Osteoblast (primary cell): Measurements from ENCODE around the gene CPXM2. TPM values are rescaled to one million over a fixed set of nuclear protein-coding genes. Genes with fewer than 3 reads are reported as not detected.

Experiments
- DNase-seq: peaks from one replicate; pipeline ENCODE4 v3.0.0; 2011; ENCODE audit warnings: low spot score, mixed read lengths; ENCODE audit not compliant: insufficient read length; ENCODE audit errors: missing footprints
- H2AFZ ChIP-seq: 2 replicates; pipeline ENCODE4 v1.6.0; 2011; ENCODE audit warnings: mild to moderate bottlenecking, low read length
- H3K27ac ChIP-seq: 2 replicates; pipeline ENCODE4 v1.5.1; 2011; ENCODE audit warnings: mild to moderate bottlenecking, low read depth, low read length, moderate library complexity
- H3K27me3 ChIP-seq: 2 replicates; pipeline ENCODE4 v1.6.0; 2012; ENCODE audit warnings: mild to moderate bottlenecking, control low read depth, inconsistent platforms, low read length, moderate library complexity; ENCODE audit not compliant: insufficient read depth
- H3K36me3 ChIP-seq: 2 replicates; pipeline ENCODE4 v1.5.1; 2011; ENCODE audit warnings: mild to moderate bottlenecking, low read length, control low read depth, moderate library complexity; ENCODE audit not compliant: insufficient read depth
- H3K4me1 ChIP-seq: 2 replicates; pipeline ENCODE4 v1.5.1; 2011; ENCODE audit warnings: mild to moderate bottlenecking, low read length, control low read depth, moderate library complexity; ENCODE audit not compliant: insufficient read depth
- H3K4me2 ChIP-seq: 2 replicates; pipeline ENCODE4 v1.6.0; 2011; ENCODE audit warnings: mild to moderate bottlenecking, low read length; ENCODE audit not compliant: insufficient read depth
- H3K4me3 ChIP-seq: fragments of 200-600 bp; sonication (generic); 3 replicates; pipeline ENCODE4 v1.5.1; 2012; ENCODE audit warnings: mild to moderate bottlenecking, low read length, inconsistent platforms; ENCODE audit not compliant: insufficient read depth
- H3K79me2 ChIP-seq: 2 replicates; pipeline ENCODE4 v1.6.0; 2012; ENCODE audit warnings: mild to moderate bottlenecking, low read length, control low read depth, inconsistent platforms; ENCODE audit not compliant: insufficient read depth
- H3K9me3 ChIP-seq: 2 replicates; pipeline ENCODE4 v1.5.1; 2011; ENCODE audit warnings: low read depth, low read length, control low read depth
- H4K20me1 ChIP-seq: 2 replicates; pipeline ENCODE4 v1.6.0; 2012; ENCODE audit warnings: mild to moderate bottlenecking, low read length, control low read depth; ENCODE audit not compliant: insufficient read depth
- CTCF ChIP-seq: IDR thresholded peaks from 2 replicates; pipeline ENCODE4 v1.5.1; 2011; ENCODE audit warnings: mild to moderate bottlenecking, low read depth, low read length, moderate library complexity; ENCODE audit errors: extremely low read depth
- total RNA-seq: library from RNA; depleted of rRNA; stranded (reverse); fragments of >200 nt; gene quantifications from 2 replicates; pipeline ENCODE4 v1.2.3, GENCODE V29; 2012

The CPXM2 gene
- total RNA-seq, 1 donor, result 0.36 TPM

- Histone ChIP-seq H3K79me2 (no peaks in the 10 kb centered on the region), H3K36me3 (no peaks in the 10 kb centered on the region), H3K4me1 (no peaks in the 10 kb centered on the region), H3K4me3 (no peak overlapping the region), H3K27me3 (no peaks in the 10 kb centered on the region), H3K27ac (no peak overlapping the region), H4K20me1 (no peaks in the 10 kb centered on the region), H3K9me3 (no peaks in the 10 kb centered on the region), H3K4me2 (no peak overlapping the region), H2AFZ (no peak overlapping the region)
- DNase-seq, result no peak
- no peak for TF ChIP-seq CTCF
Measured at GRCh38 chr10:123729523-123729922, 162.1 kb downstream of the CPXM2 start.

GRCh38 chr10:123726836-123727235, 164.8 kb downstream of the CPXM2 start:
- H2AFZ ChIP-seq, result no peak overlapping the region
- H3K27ac ChIP-seq, result no peak overlapping the region
- no peaks in the 10 kb centered on the region for H3K36me3 ChIP-seq
- no peaks in the 10 kb centered on the region for H3K27me3 ChIP-seq
- no peaks in the 10 kb centered on the region for H3K79me2 ChIP-seq
- no peaks in the 10 kb centered on the region for H3K9me3 ChIP-seq
- H3K4me3 ChIP-seq, result no peak overlapping the region
- TF ChIP-seq CTCF, result no peak
- no peaks in the 10 kb centered on the region for H4K20me1 ChIP-seq
- no peak overlapping the region for H3K4me2 ChIP-seq
- no peak for DNase-seq
- no peaks in the 10 kb centered on the region for H3K4me1 ChIP-seq

GRCh38 chr10:123726381-123726780, 165.2 kb downstream of the CPXM2 start:
- H3K4me2 ChIP-seq, result no peak overlapping the region
- no peak overlapping the region for H2AFZ ChIP-seq
- no peak overlapping the region for H3K27ac ChIP-seq
- no peaks in the 10 kb centered on the region for H4K20me1 ChIP-seq
- H3K36me3 ChIP-seq, result no peaks in the 10 kb centered on the region
- no peaks in the 10 kb centered on the region for H3K27me3 ChIP-seq
- no peaks in the 10 kb centered on the region for H3K79me2 ChIP-seq
- no peak for DNase-seq
- H3K4me1 ChIP-seq, result no peaks in the 10 kb centered on the region
- no peak overlapping the region for H3K4me3 ChIP-seq
- no peak for TF ChIP-seq CTCF
- no peaks in the 10 kb centered on the region for H3K9me3 ChIP-seq

GRCh38 chr10:123724747-123725146, 166.9 kb downstream of the CPXM2 start:
- H3K27ac ChIP-seq, result no peak overlapping the region
- no peak for DNase-seq
- no peak for TF ChIP-seq CTCF
- H3K9me3 ChIP-seq, result no peaks in the 10 kb centered on the region
- no peaks in the 10 kb centered on the region for H3K79me2 ChIP-seq
- H3K36me3 ChIP-seq, result no peaks in the 10 kb centered on the region
- no peak overlapping the region for H3K4me3 ChIP-seq
- H3K27me3 ChIP-seq, result no peaks in the 10 kb centered on the region
- no peak overlapping the region for H2AFZ ChIP-seq
- H3K4me1 ChIP-seq, result no peaks in the 10 kb centered on the region
- H4K20me1 ChIP-seq, result no peaks in the 10 kb centered on the region
- H3K4me2 ChIP-seq, result no peak overlapping the region
